K562 (cell line): Measurements from ENCODE around the gene TOPORS. TPM values are rescaled to one million over a fixed set of nuclear protein-coding genes. Genes with fewer than 3 reads are reported as not detected.

ENCODE experiments used
- BCOR ChIP-seq: fragments of 450-650 bp; IDR thresholded peaks from 2 replicates; pipeline ENCODE4 v1.6.1; 2016
- CBX5 ChIP-seq: IDR thresholded peaks from 2 replicates; pipeline ENCODE4 v1.6.1; 2014; ENCODE audit warnings: low read depth, borderline replicate concordance
- MXI1 ChIP-seq: IDR thresholded peaks from 2 replicates; pipeline ENCODE4 v1.6.1; 2011; ENCODE audit warnings: low read depth, mild to moderate bottlenecking, improper control_type of control experiment, low read length
- NCOA6 ChIP-seq: fragments of 450-650 bp; IDR thresholded peaks from 2 replicates; pipeline ENCODE4 v1.6.1; 2017; ENCODE audit warnings: mild to moderate bottlenecking
- PATZ1 ChIP-seq: fragments of 250-450 bp; sonication (Bioruptor Pico); IDR thresholded peaks from 2 replicates; pipeline ENCODE4 v1.5.0; 2020; ENCODE audit warnings: mild to moderate bottlenecking, borderline replicate concordance
- THRA ChIP-seq: fragments of 450-650 bp; IDR thresholded peaks from 2 replicates; pipeline ENCODE4 v1.6.1; 2017; ENCODE audit warnings: mild to moderate bottlenecking, moderate library complexity
- polyA plus RNA-seq, 8 experiments: library from polyadenylated mRNA; depleted of rRNA in 4 of 8; stranded (reverse) in 5 of 8; unstranded in 3 of 8; fragments of >200 nt; fragmentation: Nextera tagmentation in 2 of 8; fragmentation: Illumina TruSeq in 1 of 8; extraction: Ambion mirVana in 2 of 8; extraction: Trizol in 1 of 8; gene quantifications; 2 replicates each; pipeline versions ENCODE4 v1.2.1 to v1.2.3, GENCODE V29; 2011 to 2014; ENCODE audit warnings: inconsistent platforms in 1 of 8, missing spikeins in 1 of 8
- total RNA-seq, 7 experiments: library from RNA; depleted of rRNA in 6 of 7; stranded (reverse); fragments of >200 nt in 6 of 7; fragmentation: Illumina TruSeq in 2 of 7; extraction: Trizol in 2 of 7; gene quantifications; 2 replicates each; pipeline versions ENCODE4 v1.2.1 to v1.2.3, GENCODE V29; 2011 to 2021; ENCODE audit warnings: low replicate concordance in 1 of 7
- TF ChIP-seq, protein P1 (sequence below): sonication (generic); formaldehyde crosslinking; IDR thresholded peaks from 2 replicates; pipeline ENCODE4 v1.8.0; 2022; ENCODE audit warnings: mild to moderate bottlenecking, missing genetic modification reagents

Gene TOPORS
- total and polyA plus RNA-seq, 9 of the 15 experiments (the other 6 are each of a cell fraction or from before 2014, with no cell fraction given), result 4.3 to 19.6 (median 9.9) TPM

DNA sequence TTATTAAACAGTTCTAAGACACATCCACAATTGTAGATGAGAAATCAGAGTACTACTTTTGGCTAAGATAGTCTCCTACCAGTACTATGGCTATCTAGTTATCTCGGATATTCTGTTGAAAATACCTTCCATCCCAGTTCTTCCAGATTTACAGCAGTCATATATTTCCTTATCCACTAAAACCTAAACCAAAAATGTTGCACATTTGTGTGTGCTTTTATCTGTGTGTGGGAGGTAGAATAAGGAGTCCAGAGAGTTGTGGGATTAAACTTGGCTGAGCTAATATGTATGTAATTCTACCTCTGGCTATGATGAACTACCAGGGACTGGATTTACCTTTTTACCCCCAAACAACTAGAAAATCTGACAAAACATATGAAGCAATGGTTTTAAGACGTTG lies 38.1 kb upstream of the TOPORS start (continued):
- TF ChIP-seq MXI1 (no peak), BCOR (no peak), THRA (no peak), NCOA6 (no peak), CBX5 (no peak), PATZ1 (CRISPR knock-in tag) (no peak)
- TF ChIP-seq, protein P1, sequence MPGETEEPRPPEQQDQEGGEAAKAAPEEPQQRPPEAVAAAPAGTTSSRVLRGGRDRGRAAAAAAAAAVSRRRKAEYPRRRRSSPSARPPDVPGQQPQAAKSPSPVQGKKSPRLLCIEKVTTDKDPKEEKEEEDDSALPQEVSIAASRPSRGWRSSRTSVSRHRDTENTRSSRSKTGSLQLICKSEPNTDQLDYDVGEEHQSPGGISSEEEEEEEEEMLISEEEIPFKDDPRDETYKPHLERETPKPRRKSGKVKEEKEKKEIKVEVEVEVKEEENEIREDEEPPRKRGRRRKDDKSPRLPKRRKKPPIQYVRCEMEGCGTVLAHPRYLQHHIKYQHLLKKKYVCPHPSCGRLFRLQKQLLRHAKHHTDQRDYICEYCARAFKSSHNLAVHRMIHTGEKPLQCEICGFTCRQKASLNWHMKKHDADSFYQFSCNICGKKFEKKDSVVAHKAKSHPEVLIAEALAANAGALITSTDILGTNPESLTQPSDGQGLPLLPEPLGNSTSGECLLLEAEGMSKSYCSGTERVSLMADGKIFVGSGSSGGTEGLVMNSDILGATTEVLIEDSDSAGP (CRISPR knock-in tag), result no peak
- TF ChIP-seq, all 486 proteins: peak for 0
